Measurements from ENCODE around the gene UGT1A3. TPM values are rescaled to one million over a fixed set of nuclear protein-coding genes. Genes with fewer than 3 reads are reported as not detected.
A peak's percentile ranks its signal among the peaks of the same experiment; 100 is the strongest.
"Not testable (repeated sequence)": the region's sequence is repeated elsewhere in the genome, so short reads cannot be mapped to it uniquely, and the experiment has no call there.

The UGT1A3 gene
- total RNA-seq, 1 donor from 2014 or later: 0.19 TPM

GRCh38 chr2:233700028-233700635, 28.7 kb upstream of the UGT1A3 start:
- TF ChIP-seq CTCF (conservative IDR thresholded peaks at IDR 0.05): no peak
- H3K9me3 Mint-ChIP-seq: no peaks in the 10 kb centered on the region
- peak overlapping the region; percentile 69 for H3K27ac Mint-ChIP-seq
- no peak overlapping the region for H3K4me3 Mint-ChIP-seq
- DNase-seq (ENCODE audit: extremely low spot score, unreplicated experiment): no peak
- peaks cover under 1% of the 10 kb centered on the region for H3K27me3 Mint-ChIP-seq
- no peaks in the 10 kb centered on the region for H3K36me3 Mint-ChIP-seq
- H3K4me1 Mint-ChIP-seq (ENCODE audit: unreplicated experiment): no peaks in the 10 kb centered on the region

- H3K27me3 Mint-ChIP-seq; H3K4me1 Mint-ChIP-seq (ENCODE audit: unreplicated experiment); H3K36me3 Mint-ChIP-seq; H3K27ac Mint-ChIP-seq; H3K9me3 Mint-ChIP-seq; DNase-seq (ENCODE audit: extremely low spot score, unreplicated experiment); H3K4me3 Mint-ChIP-seq: not testable (repeated sequence)
Observed at GRCh38 chr2:233700842-233701241, 28.0 kb upstream of the UGT1A3 start.

- TF ChIP-seq CTCF (conservative IDR thresholded peaks at IDR 0.05): no peak
- no peak overlapping the region for H3K27ac Mint-ChIP-seq
- H3K4me3 Mint-ChIP-seq: no peak overlapping the region
- no peaks in the 10 kb centered on the region for H3K4me1 Mint-ChIP-seq (ENCODE audit: unreplicated experiment)
- H3K27me3 Mint-ChIP-seq: peaks cover 4% of the 10 kb centered on the region
- DNase-seq (ENCODE audit: extremely low spot score, unreplicated experiment): no peak
- no peaks in the 10 kb centered on the region for H3K9me3 Mint-ChIP-seq
- no peaks in the 10 kb centered on the region for H3K36me3 Mint-ChIP-seq
Observed at GRCh38 chr2:233702238-233702637, 26.6 kb upstream of the UGT1A3 start.

DNA sequence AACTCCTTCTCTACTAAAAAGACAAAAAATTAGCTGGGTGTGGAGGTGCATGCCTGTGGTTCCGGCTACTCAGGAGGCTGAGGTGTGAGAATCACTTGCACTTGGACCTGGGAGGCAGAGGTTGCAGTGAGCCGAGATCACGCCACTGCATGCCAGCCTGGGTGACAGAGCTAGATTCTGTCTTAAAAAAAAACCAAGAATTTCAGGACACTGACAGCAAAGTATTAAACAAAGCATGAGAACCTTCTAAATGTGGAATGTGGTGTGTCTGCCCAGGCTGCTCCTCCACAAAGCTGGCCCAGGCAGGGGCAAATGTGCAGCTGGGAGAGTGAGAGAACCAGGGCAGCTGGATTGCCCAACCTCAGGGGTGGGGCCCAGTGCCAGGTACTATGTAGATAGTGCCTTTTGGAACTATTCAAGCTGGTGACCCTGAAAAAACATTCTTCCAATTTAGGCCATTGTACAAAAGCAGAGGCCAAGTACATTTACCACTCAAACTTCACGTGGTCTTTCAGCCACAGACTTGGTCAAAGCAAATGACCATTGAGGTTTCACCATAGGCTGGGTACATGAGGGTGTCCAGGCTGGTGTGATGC, 22.8 kb upstream of the UGT1A3 start:
- H3K27me3 Mint-ChIP-seq: peaks cover 12% of the 10 kb centered on the region
- H3K27ac Mint-ChIP-seq: no peak overlapping the region
- no peaks in the 10 kb centered on the region for H3K4me1 Mint-ChIP-seq (ENCODE audit: unreplicated experiment)
- DNase-seq (ENCODE audit: extremely low spot score, unreplicated experiment): no peak
- no peaks in the 10 kb centered on the region for H3K36me3 Mint-ChIP-seq
- TF ChIP-seq CTCF (conservative IDR thresholded peaks at IDR 0.05): no peak
- H3K4me3 Mint-ChIP-seq: no peak overlapping the region
- H3K9me3 Mint-ChIP-seq: no peaks in the 10 kb centered on the region

GRCh38 chr2:233706720-233707119, 22.1 kb upstream of the UGT1A3 start:
- Mint-ChIP-seq H3K9me3 (no peaks in the 10 kb centered on the region), H3K36me3 (no peaks in the 10 kb centered on the region), H3K4me3 (no peak overlapping the region), H3K27ac (no peak overlapping the region), H3K4me1 (ENCODE audit: unreplicated experiment) (no peaks in the 10 kb centered on the region), H3K27me3 (peaks cover 17% of the 10 kb centered on the region)
- TF ChIP-seq CTCF (conservative IDR thresholded peaks at IDR 0.05): no peak
- no peak for DNase-seq (ENCODE audit: extremely low spot score, unreplicated experiment)

GRCh38 chr2:233707940-233708644, 20.8 kb upstream of the UGT1A3 start:
- no peak for TF ChIP-seq CTCF (conservative IDR thresholded peaks at IDR 0.05)
- H3K4me1 Mint-ChIP-seq (ENCODE audit: unreplicated experiment): no peaks in the 10 kb centered on the region
- H3K4me3 Mint-ChIP-seq: no peak overlapping the region
- H3K27me3 Mint-ChIP-seq: peaks cover 23% of the 10 kb centered on the region
- no peaks in the 10 kb centered on the region for H3K9me3 Mint-ChIP-seq
- H3K27ac Mint-ChIP-seq: no peak overlapping the region
- DNase-seq (ENCODE audit: extremely low spot score, unreplicated experiment): no peak
- no peaks in the 10 kb centered on the region for H3K36me3 Mint-ChIP-seq

Measured in type B pancreatic cell (in vitro differentiated cells).